MM.1S (cell line): ENCODE results near the gene MS4A4E.

ENCODE experiments used
- EZH2 ChIP-seq: fragments of 300-600 bp; sonication (generic); optimal IDR thresholded peaks from 2 replicates; pipeline ENCODE3; 2017; ENCODE audit warnings: low read depth, mild to moderate bottlenecking, antibody characterized with exemption, low read length, mixed read lengths
- EZH2phosphoT487 ChIP-seq: fragments of 300-600 bp; sonication (generic); IDR thresholded peaks from 2 replicates; pipeline ENCODE4 v1.6.1; 2018; ENCODE audit warnings: antibody characterized with exemption, low read length
- TF ChIP-seq, protein P1 (sequence below): fragments of 300-600 bp; sonication (generic); IDR thresholded peaks from 2 replicates; pipeline ENCODE4 v1.5.1; 2016; ENCODE audit warnings: antibody characterized with exemption, low read length, mixed read lengths

DNA sequence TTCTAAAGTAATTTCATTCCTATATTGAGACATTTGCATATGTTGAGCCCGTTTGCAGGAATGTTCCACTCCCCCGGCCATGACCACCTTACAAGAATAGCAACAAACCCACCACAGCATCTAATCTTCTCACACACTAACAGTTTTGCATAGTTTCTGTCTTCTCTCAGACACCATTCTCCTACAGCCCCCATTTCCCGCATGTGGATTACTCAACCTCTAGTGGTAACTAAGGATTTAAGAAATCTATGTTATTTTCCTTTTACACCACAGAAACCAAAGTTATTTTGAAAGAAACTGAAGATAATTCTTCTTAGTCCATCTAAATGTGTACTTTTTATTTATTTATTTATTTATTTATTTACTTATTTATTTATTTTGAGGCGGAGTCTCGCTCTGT lies 2.3 kb downstream of the MS4A4E start:
- TF ChIP-seq, protein P1, sequence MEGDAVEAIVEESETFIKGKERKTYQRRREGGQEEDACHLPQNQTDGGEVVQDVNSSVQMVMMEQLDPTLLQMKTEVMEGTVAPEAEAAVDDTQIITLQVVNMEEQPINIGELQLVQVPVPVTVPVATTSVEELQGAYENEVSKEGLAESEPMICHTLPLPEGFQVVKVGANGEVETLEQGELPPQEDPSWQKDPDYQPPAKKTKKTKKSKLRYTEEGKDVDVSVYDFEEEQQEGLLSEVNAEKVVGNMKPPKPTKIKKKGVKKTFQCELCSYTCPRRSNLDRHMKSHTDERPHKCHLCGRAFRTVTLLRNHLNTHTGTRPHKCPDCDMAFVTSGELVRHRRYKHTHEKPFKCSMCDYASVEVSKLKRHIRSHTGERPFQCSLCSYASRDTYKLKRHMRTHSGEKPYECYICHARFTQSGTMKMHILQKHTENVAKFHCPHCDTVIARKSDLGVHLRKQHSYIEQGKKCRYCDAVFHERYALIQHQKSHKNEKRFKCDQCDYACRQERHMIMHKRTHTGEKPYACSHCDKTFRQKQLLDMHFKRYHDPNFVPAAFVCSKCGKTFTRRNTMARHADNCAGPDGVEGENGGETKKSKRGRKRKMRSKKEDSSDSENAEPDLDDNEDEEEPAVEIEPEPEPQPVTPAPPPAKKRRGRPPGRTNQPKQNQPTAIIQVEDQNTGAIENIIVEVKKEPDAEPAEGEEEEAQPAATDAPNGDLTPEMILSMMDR = no peak
- TF ChIP-seq EZH2 = no peak
- no peak for TF ChIP-seq EZH2phosphoT487
